Immature natural killer cell (primary cell): ENCODE results near the gene PPY. TPM values are rescaled to one million over a fixed set of nuclear protein-coding genes. Genes with fewer than 3 reads are reported as not detected.
A peak's percentile ranks its signal among the peaks of the same experiment; 100 is the strongest.
"Not testable (repeated sequence)": the region's sequence is repeated elsewhere in the genome, so short reads cannot be mapped to it uniquely, and the experiment has no call there.

Experiments
- DNase-seq, 3 donors: peaks; one replicate each; pipeline ENCODE4 v3.0.0; 2022; ENCODE audit warnings: mixed read lengths in 1 of 3
- H3K27ac Mint-ChIP-seq, 6 donors: one replicate each; pipeline ENCODE4 v1.8.0; 2020; ENCODE audit warnings: mixed read lengths in 6 of 6, mild to moderate bottlenecking in 5 of 6, inconsistent platforms in 4 of 6, moderate library complexity in 3 of 6
- H3K27me3 Mint-ChIP-seq, 3 donors: one replicate each; pipeline ENCODE4 v1.8.0; 2020 to 2021; ENCODE audit warnings: low read depth in 3 of 3, mild to moderate bottlenecking in 3 of 3, mixed read lengths in 3 of 3, moderate library complexity in 3 of 3, inconsistent platforms in 1 of 3
- H3K36me3 Mint-ChIP-seq, 3 donors: one replicate each; pipeline ENCODE4 v1.8.0; 2020; ENCODE audit warnings: mixed read lengths in 3 of 3, inconsistent platforms in 2 of 3, mild to moderate bottlenecking in 2 of 3
- H3K4me1 Mint-ChIP-seq, 2 donors: one replicate each; pipeline ENCODE4 v1.8.0; 2020; ENCODE audit warnings: inconsistent platforms in 2 of 2, mild to moderate bottlenecking in 2 of 2, mixed read lengths in 2 of 2, moderate library complexity in 1 of 2
- H3K4me3 Mint-ChIP-seq, 5 donors: one replicate each; pipeline ENCODE4 v1.8.0; 2020; ENCODE audit warnings: mild to moderate bottlenecking in 5 of 5, mixed read lengths in 5 of 5, inconsistent platforms in 3 of 5, moderate library complexity in 3 of 5
- H3K9me3 Mint-ChIP-seq, 6 donors: one replicate each; pipeline ENCODE4 v1.8.0; 2020; ENCODE audit warnings: mild to moderate bottlenecking in 6 of 6, mixed read lengths in 6 of 6, inconsistent platforms in 4 of 6, moderate library complexity in 3 of 6
- polyA plus RNA-seq, 3 donors: library from polyadenylated mRNA; unstranded; fragments of 300-500 nt; fragmentation: Illumina TruSeq; gene quantifications; one replicate each; pipeline ENCODE4 v1.2.3, GENCODE V29; 2021

PPY gene
- polyA plus RNA-seq, 3 donors from 2014 or later = not detected

DNA sequence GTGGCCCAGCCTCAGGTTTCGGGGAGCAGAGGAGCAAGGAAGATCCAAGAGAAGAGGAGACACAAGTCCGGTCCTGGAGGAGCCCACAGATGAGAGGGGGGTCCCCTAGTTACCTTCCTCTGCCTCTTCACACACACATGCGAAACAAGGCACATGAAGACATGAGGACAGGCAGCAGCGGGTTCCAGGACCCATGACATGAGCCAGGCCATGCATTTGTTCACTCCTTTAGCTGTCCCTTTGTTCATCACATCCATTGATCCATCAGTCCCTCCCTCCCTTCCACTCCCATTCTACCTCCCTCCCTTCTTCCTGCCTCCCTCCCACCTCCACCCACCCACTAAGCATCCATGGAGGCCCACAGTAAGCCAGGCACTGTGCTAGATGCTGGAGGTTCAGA is 9.4 kb downstream of the PPY start:
- Mint-ChIP-seq H3K9me3 (no peaks in the 10 kb centered on the region), H3K27me3 (peaks cover 4 to 17% (median 6%) of the 10 kb centered on the region in 3 donors), H3K27ac (no peak overlapping the region), H3K4me1 (peaks cover 7 to 12% of the 10 kb centered on the region in 2 donors), H3K36me3 (no peaks in the 10 kb centered on the region), H3K4me3 (no peak overlapping the region)
- DNase-seq = no peak

DNA sequence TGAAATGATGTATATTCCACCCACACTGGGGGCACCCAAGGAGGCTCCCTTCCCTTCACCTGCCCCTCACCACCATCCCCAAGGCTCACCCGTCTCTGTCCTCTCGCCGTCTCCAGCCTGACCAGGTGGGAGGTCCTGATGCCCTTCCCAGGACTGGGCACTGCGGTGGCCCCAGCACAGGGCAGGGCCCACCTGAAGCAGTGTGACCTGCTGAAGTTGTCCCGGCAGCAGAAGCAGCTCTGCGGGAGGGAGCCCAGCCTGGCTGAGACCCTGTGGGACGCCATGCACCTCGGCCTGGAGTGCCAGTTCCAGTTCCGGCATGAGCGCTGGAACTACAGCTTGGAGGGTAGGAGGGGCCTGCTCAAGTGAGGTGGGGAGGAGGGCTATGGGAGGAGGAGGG is 9.9 kb downstream of the PPY start:
- Mint-ChIP-seq H3K9me3 (no peaks in the 10 kb centered on the region), H3K27ac (no peak overlapping the region), H3K4me3 (no peak overlapping the region), H3K27me3 (peaks cover 4 to 19% (median 9%) of the 10 kb centered on the region in 3 donors), H3K4me1 (peaks cover 11 to 16% of the 10 kb centered on the region in 2 donors), H3K36me3 (no peaks in the 10 kb centered on the region)
- DNase-seq = no peak

- Mint-ChIP-seq H3K27me3 (peaks cover 6 to 19% (median 12%) of the 10 kb centered on the region in 3 donors), H3K27ac (no peak overlapping the region), H3K36me3 (no peaks in the 10 kb centered on the region), H3K9me3 (no peaks in the 10 kb centered on the region), H3K4me3 (no peak overlapping the region), H3K4me1 (peaks cover 16 to 19% of the 10 kb centered on the region in 2 donors)
- DNase-seq = no peak
These were observed 11.2 kb downstream of the PPY start for GRCh38 chr17:43931062-43931571.

GRCh38 chr17:43928609-43929008 is 13.7 kb downstream of the PPY start:
- Mint-ChIP-seq H3K9me3 (no peaks in the 10 kb centered on the region), H3K4me1 (peaks cover 18 to 19% of the 10 kb centered on the region in 2 donors), H3K4me3 (no peak overlapping the region), H3K27me3 (peaks cover 6 to 21% (median 13%) of the 10 kb centered on the region in 3 donors), H3K27ac (no peak overlapping the region), H3K36me3 (no peaks in the 10 kb centered on the region)
- DNase-seq = no peak

DNA sequence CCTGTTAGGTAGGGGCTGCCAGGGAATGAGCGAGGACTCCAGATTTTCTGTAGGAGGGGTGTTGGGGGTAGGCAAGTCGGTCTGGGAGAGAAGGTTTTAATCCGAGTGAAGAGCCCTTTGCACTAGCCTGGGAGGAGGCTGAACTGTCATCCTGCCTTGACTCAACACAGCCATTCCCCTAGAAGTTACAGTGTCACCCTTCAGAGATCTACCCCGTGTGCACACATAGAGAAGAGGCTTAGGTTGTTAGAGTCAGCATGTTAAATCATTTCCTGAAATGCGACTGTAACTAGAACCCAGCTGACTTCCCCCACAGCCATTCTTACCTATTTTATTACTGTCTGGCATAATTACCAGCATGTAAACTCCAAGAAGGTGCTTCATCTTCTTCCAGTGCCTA is 14.3 kb downstream of the PPY start:
- DNase-seq, H3K36me3 Mint-ChIP-seq, H3K9me3 Mint-ChIP-seq: not testable (repeated sequence)
- H3K27me3 Mint-ChIP-seq = peaks cover 6 to 24% (median 13%) of the 10 kb centered on the region in 3 donors
- peak overlapping the region in 5 of 6 donors; percentile 5 to 80 (median 38) for H3K27ac Mint-ChIP-seq
- H3K4me3 Mint-ChIP-seq = peak overlapping the region; percentile 73 to 87 (median 79)
- peaks cover 18 to 19% of the 10 kb centered on the region in 2 donors for H3K4me1 Mint-ChIP-seq

DNA sequence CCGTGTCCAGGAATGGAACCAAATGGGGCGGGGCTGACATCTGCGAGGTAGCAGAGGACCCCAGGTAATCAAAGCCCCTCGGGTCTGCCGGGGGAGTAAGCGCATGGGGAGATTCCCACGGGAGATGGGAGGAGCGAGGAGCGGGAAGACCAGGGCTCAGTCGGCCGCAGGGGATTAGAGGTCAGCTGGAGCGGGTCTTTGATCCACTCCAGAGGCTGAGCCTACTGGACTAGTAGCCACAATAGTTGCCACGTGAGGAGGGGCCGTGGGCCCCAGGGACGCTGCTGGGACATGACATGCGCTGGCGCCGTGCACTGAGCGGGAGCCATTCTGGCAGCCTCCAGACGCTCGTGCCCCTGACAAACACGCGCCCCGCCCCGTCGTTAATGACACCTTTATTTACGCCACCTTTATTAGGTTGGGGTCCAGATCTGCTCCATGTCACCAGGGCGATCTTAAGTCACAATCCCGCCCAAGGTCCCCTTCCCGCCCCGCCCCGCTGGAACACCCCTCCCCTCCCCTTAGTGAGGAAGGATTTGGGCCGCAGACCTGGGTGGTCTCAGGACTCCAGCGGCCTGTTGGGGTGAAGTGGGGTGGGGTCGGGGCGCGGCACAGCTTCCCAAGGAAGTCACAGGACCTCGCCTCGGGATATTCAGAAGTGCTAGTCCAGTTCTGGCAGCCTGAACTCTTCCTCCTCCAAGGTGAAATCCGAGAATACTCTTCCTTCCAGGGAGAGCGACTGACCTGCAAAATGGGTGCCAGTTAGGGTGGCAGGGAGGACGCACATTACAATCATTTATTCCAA is 15.0 kb downstream of the PPY start:
- peak overlapping the region in 5 of 6 donors; percentile 5 to 80 (median 38) for H3K27ac Mint-ChIP-seq
- H3K9me3 Mint-ChIP-seq = no peaks in the 10 kb centered on the region
- H3K4me3 Mint-ChIP-seq = peak overlapping the region; percentile 73 to 87 (median 79)
- H3K4me1 Mint-ChIP-seq = peaks cover 18 to 19% of the 10 kb centered on the region in 2 donors
- H3K27me3 Mint-ChIP-seq = peaks cover 6 to 24% (median 11%) of the 10 kb centered on the region in 3 donors
- H3K36me3 Mint-ChIP-seq = no peaks in the 10 kb centered on the region
- no peak for DNase-seq

GRCh38 chr17:43924558-43924957 is 17.7 kb downstream of the PPY start:
- peaks cover 4 to 18% (median 10%) of the 10 kb centered on the region in 3 donors for H3K27me3 Mint-ChIP-seq
- peaks cover 18 to 19% of the 10 kb centered on the region in 2 donors for H3K4me1 Mint-ChIP-seq
- no peak overlapping the region for H3K27ac Mint-ChIP-seq
- H3K36me3 Mint-ChIP-seq = no peaks in the 10 kb centered on the region
- no peak for DNase-seq
- no peak overlapping the region for H3K4me3 Mint-ChIP-seq
- no peaks in the 10 kb centered on the region for H3K9me3 Mint-ChIP-seq

DNA sequence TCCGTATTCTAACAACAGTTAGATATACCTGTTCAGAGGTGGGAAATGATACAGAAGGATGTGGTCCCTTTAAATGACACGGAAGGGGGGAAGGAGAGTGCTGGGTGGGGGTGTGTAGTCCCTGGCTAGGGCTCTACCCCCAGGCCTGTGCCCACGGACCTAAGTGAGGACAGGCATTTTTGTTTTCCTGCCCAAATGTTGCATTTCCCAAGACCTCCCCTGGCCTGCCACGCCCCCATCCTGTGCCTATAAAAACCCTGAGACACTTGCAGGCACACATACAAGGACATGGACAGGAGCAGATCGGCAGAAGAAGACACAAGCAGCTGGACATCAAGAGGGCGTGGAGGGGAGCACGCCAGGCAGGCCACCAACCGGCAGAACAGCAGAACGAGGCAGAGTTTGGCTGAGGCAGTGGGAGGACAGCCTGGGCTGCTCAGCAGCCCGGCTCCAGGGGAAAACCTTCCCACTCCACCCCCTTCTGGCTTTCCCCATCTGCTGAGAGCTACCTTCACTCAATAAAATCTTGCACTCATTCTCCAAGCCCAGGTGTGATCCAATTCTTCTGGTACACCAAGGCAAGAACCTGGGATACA is 21.7 kb downstream of the PPY start:
- Mint-ChIP-seq H3K27ac (no peak overlapping the region), H3K9me3 (no peaks in the 10 kb centered on the region), H3K36me3 (no peaks in the 10 kb centered on the region), H3K27me3 (peaks cover 2 to 10% (median 8%) of the 10 kb centered on the region in 3 donors), H3K4me1 (peaks cover 13% of the 10 kb centered on the region in 2 donors), H3K4me3 (no peak overlapping the region)
- DNase-seq = no peak

GRCh38 chr17:43918026-43918389 is 24.3 kb downstream of the PPY start:
- Mint-ChIP-seq H3K4me1 (peaks cover 13% of the 10 kb centered on the region in 2 donors), H3K27me3 (peaks cover 3 to 6% (median 5%) of the 10 kb centered on the region in 3 donors), H3K9me3 (no peaks in the 10 kb centered on the region), H3K36me3 (no peaks in the 10 kb centered on the region), H3K27ac (no peak overlapping the region), H3K4me3 (peak overlapping the region; percentile 71 to 82 (median 78))
- no peak for DNase-seq

DNA sequence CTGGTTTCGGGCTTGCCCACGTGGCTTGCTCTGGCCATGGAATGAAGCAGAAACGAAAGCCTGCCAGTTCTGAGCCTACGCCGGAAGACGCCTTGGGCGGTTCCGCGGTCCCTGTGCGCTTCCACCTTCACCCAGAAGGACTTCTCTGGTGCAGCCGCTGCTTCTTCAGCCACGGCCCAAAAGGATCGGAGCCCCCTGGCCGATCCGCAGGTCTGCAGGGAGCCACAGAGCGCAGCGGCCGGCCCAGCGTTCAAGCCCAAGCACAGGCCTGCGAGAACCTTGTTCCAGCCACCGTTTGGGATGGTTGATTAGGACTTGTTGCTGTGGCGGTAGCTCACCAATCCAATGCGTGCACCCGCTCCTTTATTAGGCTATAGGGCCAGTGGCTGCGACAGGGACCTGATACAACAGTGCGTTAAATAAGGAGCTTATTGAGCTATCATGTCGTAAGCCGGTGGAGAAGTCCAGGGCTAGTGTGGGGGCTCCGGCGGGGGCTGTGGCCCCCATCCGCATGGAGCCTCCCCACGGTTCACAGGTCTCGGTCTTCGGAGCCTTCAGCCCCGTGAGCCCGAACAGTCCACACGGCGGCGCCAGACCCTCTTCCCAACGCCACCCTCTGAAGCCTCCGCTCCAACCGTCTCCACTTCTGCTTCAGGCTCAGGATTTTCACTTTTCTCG is 24.8 kb downstream of the PPY start:
- peak overlapping the region; percentile 71 to 82 (median 78) for H3K4me3 Mint-ChIP-seq
- peaks cover 3 to 6% (median 5%) of the 10 kb centered on the region in 3 donors for H3K27me3 Mint-ChIP-seq
- peaks cover 13% of the 10 kb centered on the region in 2 donors for H3K4me1 Mint-ChIP-seq
- H3K27ac Mint-ChIP-seq = peak overlapping the region in 1 of 6 donors; percentile 7
- DNase-seq = peak in 2 of 3 donors; percentile 19 to 29
- no peaks in the 10 kb centered on the region for H3K36me3 Mint-ChIP-seq
- H3K9me3 Mint-ChIP-seq = no peaks in the 10 kb centered on the region

GRCh38 chr17:43917016-43917347 is 25.3 kb downstream of the PPY start:
- no peaks in the 10 kb centered on the region for H3K36me3 Mint-ChIP-seq
- H3K4me1 Mint-ChIP-seq = peaks cover 13% of the 10 kb centered on the region in 2 donors
- no peak for DNase-seq
- H3K27ac Mint-ChIP-seq = peak overlapping the region in 2 of 6 donors; percentile 7 to 46
- peaks cover 3 to 6% (median 5%) of the 10 kb centered on the region in 3 donors for H3K27me3 Mint-ChIP-seq
- H3K9me3 Mint-ChIP-seq = no peaks in the 10 kb centered on the region
- peak overlapping the region; percentile 71 to 82 (median 78) for H3K4me3 Mint-ChIP-seq

GRCh38 chr17:43916385-43916784 is 25.9 kb downstream of the PPY start:
- no peak overlapping the region for H3K27ac Mint-ChIP-seq
- H3K36me3 Mint-ChIP-seq = no peaks in the 10 kb centered on the region
- H3K9me3 Mint-ChIP-seq = no peaks in the 10 kb centered on the region
- no peak for DNase-seq
- H3K4me3 Mint-ChIP-seq = peak overlapping the region in 4 of 5 donors; percentile 34 to 71 (median 38)
- H3K27me3 Mint-ChIP-seq = peaks cover 3 to 6% (median 5%) of the 10 kb centered on the region in 3 donors
- peaks cover 13% of the 10 kb centered on the region in 2 donors for H3K4me1 Mint-ChIP-seq

DNA sequence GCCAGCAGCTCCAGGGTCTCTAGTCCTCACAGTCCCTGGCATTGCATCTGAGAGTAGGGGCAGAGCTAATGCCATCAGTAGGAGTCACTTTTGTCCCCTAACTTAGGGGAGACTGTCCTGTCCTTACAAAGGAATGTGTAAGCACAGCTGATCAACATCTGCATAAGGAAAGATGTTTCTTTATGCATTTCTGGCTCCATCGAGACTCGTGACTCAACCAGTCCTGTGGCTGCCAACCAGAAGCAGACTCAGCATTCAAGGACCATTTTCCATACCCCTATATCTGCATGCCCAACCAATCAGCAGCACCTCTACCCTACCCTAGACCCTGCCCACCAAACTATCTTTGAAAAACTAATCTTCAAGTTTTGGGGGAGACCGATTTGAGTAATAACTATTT is 26.7 kb downstream of the PPY start:
- H3K4me1 Mint-ChIP-seq = peaks cover 13% of the 10 kb centered on the region in 2 donors
- peaks cover 3 to 6% (median 3%) of the 10 kb centered on the region in 3 donors for H3K27me3 Mint-ChIP-seq
- no peak overlapping the region for H3K4me3 Mint-ChIP-seq
- no peaks in the 10 kb centered on the region for H3K36me3 Mint-ChIP-seq
- H3K9me3 Mint-ChIP-seq = no peaks in the 10 kb centered on the region
- DNase-seq = no peak
- H3K27ac Mint-ChIP-seq = no peak overlapping the region

DNA sequence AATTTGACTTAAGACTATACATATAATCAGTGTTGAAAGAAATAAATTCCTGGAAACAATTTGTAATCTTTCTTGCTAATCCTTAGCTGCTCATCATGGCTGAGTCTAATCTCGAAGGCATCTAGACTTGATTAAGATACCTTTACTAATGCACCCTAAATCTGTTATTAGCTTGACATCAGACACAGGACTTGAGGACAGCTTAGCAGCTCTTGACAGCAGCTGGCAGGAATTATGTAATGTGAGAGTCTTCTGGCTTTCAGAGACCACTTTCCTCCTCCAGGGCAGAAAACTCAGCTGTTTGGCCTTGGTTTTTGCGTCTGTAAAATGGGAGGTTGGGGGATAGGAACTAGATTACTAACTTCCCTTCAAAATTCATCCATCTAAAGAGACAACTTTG is 27.8 kb downstream of the PPY start:
- no peaks in the 10 kb centered on the region for H3K9me3 Mint-ChIP-seq
- H3K4me3 Mint-ChIP-seq = no peak overlapping the region
- H3K4me1 Mint-ChIP-seq = peaks cover 13% of the 10 kb centered on the region in 2 donors

More for the DNA sequence above, 27.8 kb downstream of the PPY start:
- Mint-ChIP-seq H3K36me3 (no peaks in the 10 kb centered on the region), H3K27ac (no peak overlapping the region), H3K27me3 (peaks cover 5 to 8% (median 7%) of the 10 kb centered on the region in 3 donors)
- no peak for DNase-seq
